Measurements from ENCODE around the gene CMTM8.

- TF ChIP-seq CTCF (IDR thresholded peaks at IDR 0.05; ENCODE audit: low read depth, low read length) (no peak), EZH2phosphoT487 (IDR thresholded peaks at IDR 0.05; ENCODE audit: low read depth) (no peak)
Measured at GRCh38 chr3:32373276-32373675, 134.8 kb downstream of the CMTM8 start.

All from OCI-LY3 (cell line).